ENCODE data around the gene FOXP1. TPM values are rescaled to one million over a fixed set of nuclear protein-coding genes. Genes with fewer than 3 reads are reported as not detected.

The FOXP1 gene
- total RNA-seq, 1 experiment from 2014 or later = 75.3 TPM

DNA sequence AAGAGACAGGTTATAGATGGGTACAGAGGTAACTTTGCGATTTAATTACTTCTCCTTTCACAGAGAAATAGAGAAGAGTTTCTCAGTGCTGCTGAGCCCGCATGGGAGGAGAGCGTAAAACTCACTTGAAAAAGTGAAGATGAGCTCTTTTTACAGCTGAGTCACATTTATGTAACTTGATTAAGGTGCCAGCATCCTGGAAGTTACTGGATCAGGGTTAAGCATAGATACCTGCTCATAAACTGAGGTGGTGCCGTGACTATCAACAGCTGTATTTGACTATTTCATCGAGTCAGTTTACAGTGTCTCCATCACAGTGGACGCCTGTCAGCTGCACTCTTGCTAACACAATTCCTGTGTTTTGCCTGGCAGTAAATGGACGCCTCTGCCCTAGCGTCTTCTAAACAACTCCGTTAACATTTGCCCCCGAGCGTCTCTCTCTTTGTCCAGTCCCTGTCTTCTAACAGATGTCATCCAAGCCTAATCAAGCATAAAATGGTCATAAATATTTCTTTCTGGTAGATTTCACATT is 414.6 kb downstream of the FOXP1 start:
- Histone ChIP-seq H2BK12ac (ENCODE audit: insufficient read length, low read depth, low read length) (no peak overlapping the region), H4K20me1 (ENCODE audit: control insufficient read depth, insufficient read depth, insufficient read length) (no peaks in the 10 kb centered on the region), H3K23me2 (ENCODE audit: insufficient read length, low read depth, low read length, poor library complexity, severe bottlenecking) (no peaks in the 10 kb centered on the region), H2BK5ac (ENCODE audit: insufficient read length, low read length) (no peak overlapping the region), H2AK5ac (ENCODE audit: insufficient read length, low read length) (no peak overlapping the region), H2BK20ac (ENCODE audit: low read depth, low read length, poor library complexity, severe bottlenecking) (no peak overlapping the region), H3K79me1 (ENCODE audit: insufficient read depth, low read depth, low read length, poor library complexity, severe bottlenecking) (no peaks in the 10 kb centered on the region), H2BK120ac (ENCODE audit: low read depth, low read length, poor library complexity, severe bottlenecking) (no peak overlapping the region), H3K27me3 (ENCODE audit: insufficient read depth, low read length) (no peaks in the 10 kb centered on the region), H3K4ac (ENCODE audit: low read depth, low read length) (no peak overlapping the region), H3K18ac (ENCODE audit: insufficient read length, low read depth, low read length) (no peak overlapping the region), H3K9me3 (ENCODE audit: control insufficient read depth, low read depth, low read length) (no peaks in the 10 kb centered on the region), H3K9ac (ENCODE audit: extremely low read depth, insufficient read length, low read length) (no peak overlapping the region), H3K4me2 (ENCODE audit: insufficient read depth, insufficient read length, low read length) (no peak overlapping the region), H3K56ac (ENCODE audit: insufficient read length, low read depth, low read length) (no peak overlapping the region), H3K79me2 (ENCODE audit: insufficient read depth, low read length) (no peaks in the 10 kb centered on the region), H4K91ac (ENCODE audit: insufficient read length, low read depth, low read length) (no peak overlapping the region), H3K23ac (ENCODE audit: insufficient read length, low read depth, low read length) (no peak overlapping the region), H3K27ac (ENCODE audit: insufficient read length, low read depth, low read length) (no peak overlapping the region), H3T11ph (ENCODE audit: low read length) (no peak overlapping the region), H2BK15ac (ENCODE audit: low read depth, low read length) (no peak overlapping the region), H4K5ac (ENCODE audit: insufficient read length, low read depth, low read length) (no peak overlapping the region), H3K14ac (ENCODE audit: insufficient read depth, low read length) (no peak overlapping the region), H2AFZ (ENCODE audit: low read length) (no peak overlapping the region), H4K8ac (replicated peaks; ENCODE audit: insufficient read length, low read depth, low read length) (no peak overlapping the region), H3K4me1 (ENCODE audit: insufficient read depth, low read length) (peaks cover 5% of the 10 kb centered on the region; the same call in 1 of the 2 replicates)
- DNase-seq = no peak
- Mint-ChIP-seq H3K9me3 (no peaks in the 10 kb centered on the region), H3K4me3 (no peak overlapping the region), H3K36me3 (ENCODE audit: insufficient read depth in 1 of 3, low read depth in 3 of 3) (peaks cover 5 to 15% (median 5%) of the 10 kb centered on the region in 3 experiments; a peak in 3 of 7 replicates), H3K27me3 (ENCODE audit: low read depth) (no peaks in the 10 kb centered on the region), H3K4me1 (peaks cover 44 to 60% of the 10 kb centered on the region in 2 experiments), H3K27ac (peak overlapping the region in 2 of 3 experiments; percentile 56 to 84; a peak in 4 of 7 replicates)
- TF ChIP-seq, protein P1, sequence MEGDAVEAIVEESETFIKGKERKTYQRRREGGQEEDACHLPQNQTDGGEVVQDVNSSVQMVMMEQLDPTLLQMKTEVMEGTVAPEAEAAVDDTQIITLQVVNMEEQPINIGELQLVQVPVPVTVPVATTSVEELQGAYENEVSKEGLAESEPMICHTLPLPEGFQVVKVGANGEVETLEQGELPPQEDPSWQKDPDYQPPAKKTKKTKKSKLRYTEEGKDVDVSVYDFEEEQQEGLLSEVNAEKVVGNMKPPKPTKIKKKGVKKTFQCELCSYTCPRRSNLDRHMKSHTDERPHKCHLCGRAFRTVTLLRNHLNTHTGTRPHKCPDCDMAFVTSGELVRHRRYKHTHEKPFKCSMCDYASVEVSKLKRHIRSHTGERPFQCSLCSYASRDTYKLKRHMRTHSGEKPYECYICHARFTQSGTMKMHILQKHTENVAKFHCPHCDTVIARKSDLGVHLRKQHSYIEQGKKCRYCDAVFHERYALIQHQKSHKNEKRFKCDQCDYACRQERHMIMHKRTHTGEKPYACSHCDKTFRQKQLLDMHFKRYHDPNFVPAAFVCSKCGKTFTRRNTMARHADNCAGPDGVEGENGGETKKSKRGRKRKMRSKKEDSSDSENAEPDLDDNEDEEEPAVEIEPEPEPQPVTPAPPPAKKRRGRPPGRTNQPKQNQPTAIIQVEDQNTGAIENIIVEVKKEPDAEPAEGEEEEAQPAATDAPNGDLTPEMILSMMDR (conservative IDR thresholded peaks at IDR 0.05) = no peak
- no CpG with 5 or more reads among the region's 11 CpGs for WGBS (ENCODE audit: extremely low coverage, insufficient read length, low lambda C conversion rate)

All from H9 (cell line).